ENCODE data around the gene ASB9. TPM values are rescaled to one million over a fixed set of nuclear protein-coding genes. Genes with fewer than 3 reads are reported as not detected.

Gene ASB9
- total RNA-seq, 1 experiment from 2014 or later, result 0.11 TPM

- ChIA-PET POLR2A (no interaction called here), CTCF (no interaction called here)
- Mint-ChIP-seq H3K4me3 (no peak overlapping the region), H3K27ac (no peak overlapping the region), H3K9me3 (no peaks in the 10 kb centered on the region), H3K4me1 (no peaks in the 10 kb centered on the region), H3K36me3 (no peaks in the 10 kb centered on the region), H3K27me3 (ENCODE audit: low read depth) (no peaks in the 10 kb centered on the region)
- no peak for ATAC-seq
- TF ChIP-seq, protein P1, sequence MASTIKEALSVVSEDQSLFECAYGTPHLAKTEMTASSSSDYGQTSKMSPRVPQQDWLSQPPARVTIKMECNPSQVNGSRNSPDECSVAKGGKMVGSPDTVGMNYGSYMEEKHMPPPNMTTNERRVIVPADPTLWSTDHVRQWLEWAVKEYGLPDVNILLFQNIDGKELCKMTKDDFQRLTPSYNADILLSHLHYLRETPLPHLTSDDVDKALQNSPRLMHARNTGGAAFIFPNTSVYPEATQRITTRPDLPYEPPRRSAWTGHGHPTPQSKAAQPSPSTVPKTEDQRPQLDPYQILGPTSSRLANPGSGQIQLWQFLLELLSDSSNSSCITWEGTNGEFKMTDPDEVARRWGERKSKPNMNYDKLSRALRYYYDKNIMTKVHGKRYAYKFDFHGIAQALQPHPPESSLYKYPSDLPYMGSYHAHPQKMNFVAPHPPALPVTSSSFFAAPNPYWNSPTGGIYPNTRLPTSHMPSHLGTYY (CRISPR knock-in tag; IDR thresholded peaks at IDR 0.05), result no peak
- TF ChIP-seq ZNF121 (CRISPR knock-in tag; IDR thresholded peaks at IDR 0.05), result no peak
- TF ChIP-seq ZNF219 (CRISPR knock-in tag; IDR thresholded peaks at IDR 0.05; ENCODE audit: borderline replicate concordance), result no peak
- no peak for TF ChIP-seq JAZF1 (CRISPR knock-in tag; IDR thresholded peaks at IDR 0.05)
- no peak for TF ChIP-seq CREB1 (CRISPR knock-in tag; IDR thresholded peaks at IDR 0.05)
- TF ChIP-seq TCF7 (CRISPR knock-in tag; IDR thresholded peaks at IDR 0.05; ENCODE audit: low read depth), result no peak
- TF ChIP-seq HMGA2 (CRISPR knock-in tag; IDR thresholded peaks at IDR 0.05), result no peak
- TF ChIP-seq, protein P2, sequence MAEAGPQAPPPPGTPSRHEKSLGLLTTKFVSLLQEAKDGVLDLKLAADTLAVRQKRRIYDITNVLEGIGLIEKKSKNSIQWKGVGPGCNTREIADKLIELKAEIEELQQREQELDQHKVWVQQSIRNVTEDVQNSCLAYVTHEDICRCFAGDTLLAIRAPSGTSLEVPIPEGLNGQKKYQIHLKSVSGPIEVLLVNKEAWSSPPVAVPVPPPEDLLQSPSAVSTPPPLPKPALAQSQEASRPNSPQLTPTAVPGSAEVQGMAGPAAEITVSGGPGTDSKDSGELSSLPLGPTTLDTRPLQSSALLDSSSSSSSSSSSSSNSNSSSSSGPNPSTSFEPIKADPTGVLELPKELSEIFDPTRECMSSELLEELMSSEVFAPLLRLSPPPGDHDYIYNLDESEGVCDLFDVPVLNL (CRISPR knock-in tag; IDR thresholded peaks at IDR 0.05; ENCODE audit: borderline replicate concordance, low read depth), result no peak
- no peak for TF ChIP-seq ZNF263 (CRISPR knock-in tag; IDR thresholded peaks at IDR 0.05; ENCODE audit: low read depth)
- no peak for TF ChIP-seq GRHL2 (CRISPR knock-in tag; IDR thresholded peaks at IDR 0.05; ENCODE audit: insufficient replicate concordance, severe bottlenecking)
- TF ChIP-seq ZBTB21 (CRISPR knock-in tag; IDR thresholded peaks at IDR 0.05; ENCODE audit: borderline replicate concordance), result no peak
- TF ChIP-seq, protein P3, sequence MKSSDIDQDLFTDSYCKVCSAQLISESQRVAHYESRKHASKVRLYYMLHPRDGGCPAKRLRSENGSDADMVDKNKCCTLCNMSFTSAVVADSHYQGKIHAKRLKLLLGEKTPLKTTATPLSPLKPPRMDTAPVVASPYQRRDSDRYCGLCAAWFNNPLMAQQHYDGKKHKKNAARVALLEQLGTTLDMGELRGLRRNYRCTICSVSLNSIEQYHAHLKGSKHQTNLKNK (CRISPR knock-in tag; IDR thresholded peaks at IDR 0.05), result no peak
- no peak for TF ChIP-seq FOXJ3 (CRISPR knock-in tag; IDR thresholded peaks at IDR 0.05; ENCODE audit: borderline replicate concordance)
- no peak for TF ChIP-seq ATF1 (CRISPR knock-in tag; IDR thresholded peaks at IDR 0.05)
- no peak for TF ChIP-seq PREB (CRISPR knock-in tag; IDR thresholded peaks at IDR 0.05; ENCODE audit: borderline replicate concordance)
- no peak for TF ChIP-seq ZNF138 (CRISPR knock-in tag; conservative IDR thresholded peaks at IDR 0.05)
- no peak for TF ChIP-seq NR1H2 (CRISPR knock-in tag; IDR thresholded peaks at IDR 0.05)
- TF ChIP-seq MXD4 (CRISPR knock-in tag; IDR thresholded peaks at IDR 0.05; ENCODE audit: borderline replicate concordance), result no peak
- no peak for DNase-seq (ENCODE audit: low spot score)
Measured at GRCh38 chrX:15207384-15207783, 62.5 kb downstream of the ASB9 start.

- no peaks in the 10 kb centered on the region for H3K36me3 Mint-ChIP-seq
Measured at GRCh38 chrX:15206306-15206705, 63.6 kb downstream of the ASB9 start.

More at GRCh38 chrX:15206306-15206705, 63.6 kb downstream of the ASB9 start:
- no peak overlapping the region for H3K27ac Mint-ChIP-seq
- H3K9me3 Mint-ChIP-seq, result no peaks in the 10 kb centered on the region
- POLR2A ChIA-PET, result no interaction called here
- CTCF ChIA-PET, result no interaction called here
- no peak for ATAC-seq
- no peaks in the 10 kb centered on the region for H3K4me1 Mint-ChIP-seq
- DNase-seq (ENCODE audit: low spot score), result no peak
- no peak overlapping the region for H3K4me3 Mint-ChIP-seq
- TF ChIP-seq USF1 (CRISPR knock-in tag; IDR thresholded peaks at IDR 0.05) (no peak), FOXJ3 (CRISPR knock-in tag; IDR thresholded peaks at IDR 0.05; ENCODE audit: borderline replicate concordance) (no peak), MYBL2 (CRISPR knock-in tag; IDR thresholded peaks at IDR 0.05) (no peak)
- H3K27me3 Mint-ChIP-seq (ENCODE audit: low read depth), result no peaks in the 10 kb centered on the region
